GM19397 (cell line): ENCODE data around the gene TMPRSS15.
"Not testable (repeated sequence)": the region's sequence is repeated elsewhere in the genome, so short reads cannot be mapped to it uniquely, and the experiment has no call there.

Experiments
- ATAC-seq: cut with Tn5 transposase; IDR thresholded peaks from one replicate; pipeline ENCODE4 v1.9.1; 2021; ENCODE audit warnings: mild to moderate bottlenecking, moderate library complexity; ENCODE audit not compliant: unreplicated experiment

The TMPRSS15 gene

GRCh38 chr21:18403735-18404450, at the start of gene TMPRSS15:
Gene TMPRSS15, minus strand, starts transcription at chr21:18403785. Its CDS starts 163 bp downstream, at chr21:18403622.
- no peak for ATAC-seq

GRCh38 chr21:18451670-18452069, 48.1 kb upstream of the TMPRSS15 start:
- ATAC-seq: no peak

GRCh38 chr21:18449605-18450550, 46.3 kb upstream of the TMPRSS15 start:
- no peak for ATAC-seq

GRCh38 chr21:18443701-18444100, 40.1 kb upstream of the TMPRSS15 start:
- no peak for ATAC-seq

DNA sequence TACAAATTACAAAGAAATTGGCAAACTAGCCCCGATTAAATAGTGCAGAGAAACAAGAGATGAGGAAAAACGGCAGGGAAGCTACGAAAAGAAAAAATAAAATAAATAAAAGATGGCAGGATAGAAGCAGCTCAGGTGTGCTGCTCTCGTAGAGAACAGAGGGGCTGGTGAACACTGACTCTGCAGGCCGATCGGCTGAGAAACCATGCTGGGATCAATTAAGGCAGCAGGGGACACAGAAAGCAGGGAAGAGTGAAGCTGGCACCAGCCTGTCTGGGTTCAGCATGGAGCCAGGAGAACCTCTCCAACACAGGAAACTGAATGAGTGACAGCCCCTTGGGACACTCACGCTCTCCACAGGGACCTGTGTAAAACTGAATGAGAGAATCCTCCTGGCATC, 39.5 kb upstream of the TMPRSS15 start:
- ATAC-seq: no peak

- ATAC-seq: no peak
Observed at GRCh38 chr21:18430341-18430740, 26.8 kb upstream of the TMPRSS15 start.

GRCh38 chr21:18424276-18424675, 20.7 kb upstream of the TMPRSS15 start:
- ATAC-seq: no peak

- no peak for ATAC-seq
Observed at GRCh38 chr21:18417141-18417790, 13.7 kb upstream of the TMPRSS15 start.

- ATAC-seq: no peak
Observed at GRCh38 chr21:18411565-18411964, 8.0 kb upstream of the TMPRSS15 start.

GRCh38 chr21:18409579-18409978, 6.0 kb upstream of the TMPRSS15 start:
- ATAC-seq: no peak

GRCh38 chr21:18398843-18399242, 4.7 kb downstream of the TMPRSS15 start:
- no peak for ATAC-seq

- ATAC-seq: no peak
Observed at GRCh38 chr21:18387994-18388393, 15.6 kb downstream of the TMPRSS15 start.

DNA sequence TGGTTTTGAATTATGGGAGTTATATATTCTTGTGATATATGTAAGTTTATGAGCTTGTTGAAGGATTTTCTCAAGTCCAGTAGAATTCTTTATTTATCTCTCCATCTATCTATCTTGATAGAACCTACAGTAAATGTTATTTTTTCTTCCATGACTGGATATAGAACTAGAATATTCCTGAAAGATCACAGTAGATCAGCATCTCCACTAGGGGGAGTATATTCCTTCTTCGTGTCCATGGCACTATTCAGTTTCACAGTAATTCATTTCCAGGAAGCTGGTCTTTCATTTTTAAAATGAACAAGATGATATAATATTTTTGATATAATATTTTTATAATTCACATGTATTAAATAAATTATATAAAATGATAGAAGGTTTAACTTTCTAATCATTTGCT, 18.8 kb downstream of the TMPRSS15 start:
- no peak for ATAC-seq

DNA sequence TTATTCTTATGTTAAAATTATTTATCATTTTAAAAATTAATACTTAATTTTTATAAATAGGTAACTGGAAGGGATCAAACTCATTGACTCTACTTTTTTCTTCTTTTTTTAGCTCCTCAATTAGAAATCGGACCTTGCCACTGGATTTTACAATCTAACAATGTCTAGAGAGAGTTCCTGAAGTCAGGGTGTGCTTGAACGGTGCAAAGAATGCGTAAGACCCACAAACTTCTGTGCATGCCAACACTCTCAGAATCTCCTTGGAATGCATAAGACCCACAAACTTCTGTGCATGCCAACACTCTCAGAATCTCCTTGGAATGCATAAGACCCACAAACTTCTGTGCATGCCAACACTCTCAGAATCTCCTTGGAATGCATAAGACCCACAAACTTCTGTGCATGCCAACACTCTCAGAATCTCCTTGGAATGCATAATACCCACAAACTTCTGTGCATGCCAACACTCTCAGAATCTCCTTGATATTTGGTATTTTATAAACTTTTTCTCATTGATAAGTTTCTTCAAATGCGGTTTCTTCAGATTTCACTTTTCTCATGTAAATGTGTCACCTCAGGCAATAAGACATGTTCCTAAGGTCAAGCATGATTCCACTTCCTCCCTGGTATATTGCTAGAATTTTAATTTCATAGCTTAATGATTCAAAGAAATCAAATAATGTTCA, 20.5 kb downstream of the TMPRSS15 start:
- ATAC-seq: not testable (repeated sequence)

DNA sequence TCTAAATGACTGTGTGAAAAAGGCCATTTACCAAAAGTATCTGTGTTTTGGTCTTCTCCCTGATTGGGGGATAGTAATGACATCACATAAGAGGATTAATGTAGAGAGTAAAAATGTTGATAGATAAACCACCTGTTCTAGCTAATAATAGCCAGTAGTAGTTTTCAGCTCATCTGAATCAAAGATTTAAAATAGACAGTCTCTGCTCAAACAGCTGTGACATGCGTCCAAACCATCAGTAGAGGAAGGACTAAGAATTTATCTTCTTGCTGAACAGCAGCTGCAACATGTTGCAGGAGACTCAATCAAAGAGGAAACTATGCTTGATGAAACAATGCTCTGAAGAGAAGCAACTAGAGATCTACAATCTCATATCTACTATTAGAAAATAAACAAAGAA, 21.4 kb downstream of the TMPRSS15 start:
- no peak for ATAC-seq

DNA sequence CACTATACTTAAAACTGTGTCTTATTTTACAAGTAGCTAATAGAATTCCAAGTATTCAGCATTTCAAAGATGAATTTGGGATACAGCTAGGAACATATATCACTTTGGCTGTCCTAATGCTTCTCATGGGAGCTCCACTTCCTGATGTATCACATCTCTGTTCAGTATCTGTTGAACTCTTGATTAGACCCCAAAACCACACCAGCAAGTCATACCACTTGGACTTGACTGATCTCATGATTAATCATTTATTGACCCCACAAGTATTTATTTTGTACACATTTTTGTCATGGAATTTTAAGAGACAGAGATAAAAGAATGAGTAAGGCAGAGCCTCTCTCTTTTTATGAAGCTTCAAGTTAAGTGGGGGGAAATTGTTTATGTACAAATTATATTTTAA, 30.0 kb downstream of the TMPRSS15 start:
- no peak for ATAC-seq

DNA sequence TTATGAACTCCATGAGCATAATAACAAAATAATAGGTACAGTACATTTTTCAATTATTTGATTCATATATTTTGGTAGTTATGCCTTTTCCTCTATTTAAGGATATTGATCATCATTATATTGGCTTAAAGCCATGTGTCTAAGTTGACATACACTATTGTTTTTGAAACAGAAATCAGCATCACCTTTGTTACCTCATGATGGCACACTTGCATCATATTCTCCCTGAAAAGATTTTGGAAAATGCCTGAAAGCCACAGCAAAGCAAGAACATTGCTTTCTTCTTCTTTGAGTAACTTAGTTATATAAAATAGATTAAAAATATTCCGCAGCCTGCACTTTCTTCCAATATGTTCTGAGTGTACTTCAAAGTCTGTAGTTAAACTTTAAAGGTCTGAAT, 33.3 kb downstream of the TMPRSS15 start:
- ATAC-seq: no peak

DNA sequence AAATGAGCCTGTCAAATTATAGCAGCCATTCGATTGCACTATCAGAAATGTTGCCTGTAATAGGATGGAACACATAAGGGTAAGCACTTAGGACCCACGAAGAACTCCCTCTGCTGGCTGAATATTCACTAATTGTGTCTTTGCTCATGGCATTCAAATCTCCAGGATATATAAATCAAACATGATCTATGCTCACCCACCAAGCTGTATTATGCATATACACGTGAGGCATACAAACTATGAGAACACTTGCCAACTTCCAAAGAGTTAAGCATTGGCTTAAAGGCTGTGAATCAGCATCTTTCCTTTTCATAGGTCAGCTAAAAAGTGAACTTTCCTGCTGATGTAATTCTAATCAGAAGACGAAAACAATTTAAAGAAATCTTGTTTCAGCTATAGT, 34.5 kb downstream of the TMPRSS15 start:
- no peak for ATAC-seq

GRCh38 chr21:18368205-18368604, 35.4 kb downstream of the TMPRSS15 start:
- no peak for ATAC-seq

GRCh38 chr21:18356801-18357200, 46.8 kb downstream of the TMPRSS15 start:
- ATAC-seq: no peak

- no peak for ATAC-seq
Observed at GRCh38 chr21:18354947-18355346, 48.6 kb downstream of the TMPRSS15 start.
